D721Med (cell line): Measurements from ENCODE around the gene FAM13B.
A peak's percentile ranks its signal among the peaks of the same experiment; 100 is the strongest.
"Not testable (repeated sequence)": the region's sequence is repeated elsewhere in the genome, so short reads cannot be mapped to it uniquely, and the experiment has no call there.

Experiments
- DNase-seq: peaks from one replicate; pipeline ENCODE4 v3.0.0; 2011; ENCODE audit warnings: low spot score; ENCODE audit not compliant: insufficient read length
- FAIRE-seq: peaks from 2 replicates; lab custom pipeline; 2011; peaks lifted over from hg19 to GRCh38; lab: Jason Lieb, UNC
- TF ChIP-seq, protein P1 (sequence below): IDR thresholded peaks from 2 replicates; pipeline ENCODE4 v1.5.1; 2012; ENCODE audit warnings: mild to moderate bottlenecking, control low read depth; ENCODE audit not compliant: insufficient read depth; ENCODE audit errors: missing control alignments

FAM13B gene

DNA sequence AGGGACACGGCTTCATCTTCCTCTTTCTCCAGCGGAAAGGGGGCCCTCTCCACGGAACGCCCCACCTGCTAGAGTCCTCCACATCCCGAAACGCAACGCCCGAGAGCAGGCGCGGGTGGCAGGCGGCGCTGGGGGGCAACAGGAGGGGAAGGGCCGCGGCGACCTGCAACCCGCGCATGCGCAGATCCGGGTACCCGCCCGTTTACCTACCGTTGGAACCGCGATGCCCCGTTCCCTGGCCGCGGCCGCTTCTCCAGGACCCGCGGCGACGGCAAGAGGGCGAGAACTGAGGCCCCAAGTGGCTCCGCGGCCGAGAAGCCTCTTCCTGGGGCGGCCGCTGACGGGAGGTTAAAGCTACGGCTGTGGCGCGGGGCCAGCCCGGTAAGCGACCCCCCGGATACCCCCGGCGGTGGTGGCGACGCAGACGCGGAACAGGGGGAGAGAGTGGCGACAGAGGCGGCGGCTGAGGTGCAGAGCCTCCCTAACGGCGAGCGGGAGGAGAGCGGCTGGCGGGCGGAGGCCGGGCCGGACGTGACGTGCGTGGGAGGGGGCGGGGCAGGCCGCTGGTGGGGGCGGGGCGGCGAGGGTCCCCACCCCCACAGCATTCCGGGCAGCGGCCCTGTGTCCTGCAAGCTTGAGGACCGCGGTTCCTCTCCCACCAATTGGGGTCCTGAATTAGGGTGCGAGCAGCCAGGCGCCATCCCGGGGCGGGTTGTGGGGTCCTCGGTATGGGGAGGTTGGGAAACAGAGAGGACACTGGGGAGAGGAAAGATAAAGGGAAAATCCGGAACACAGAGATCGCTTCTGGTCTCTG is at the start of gene FAM13B:
TSS of gene FAM13B (minus strand) at position 508 of the 814 bp plus-strand sequence. CDS start 13,968 bp downstream, outside the sequence.
- FAIRE-seq, result no peak
- TF ChIP-seq, protein P1, sequence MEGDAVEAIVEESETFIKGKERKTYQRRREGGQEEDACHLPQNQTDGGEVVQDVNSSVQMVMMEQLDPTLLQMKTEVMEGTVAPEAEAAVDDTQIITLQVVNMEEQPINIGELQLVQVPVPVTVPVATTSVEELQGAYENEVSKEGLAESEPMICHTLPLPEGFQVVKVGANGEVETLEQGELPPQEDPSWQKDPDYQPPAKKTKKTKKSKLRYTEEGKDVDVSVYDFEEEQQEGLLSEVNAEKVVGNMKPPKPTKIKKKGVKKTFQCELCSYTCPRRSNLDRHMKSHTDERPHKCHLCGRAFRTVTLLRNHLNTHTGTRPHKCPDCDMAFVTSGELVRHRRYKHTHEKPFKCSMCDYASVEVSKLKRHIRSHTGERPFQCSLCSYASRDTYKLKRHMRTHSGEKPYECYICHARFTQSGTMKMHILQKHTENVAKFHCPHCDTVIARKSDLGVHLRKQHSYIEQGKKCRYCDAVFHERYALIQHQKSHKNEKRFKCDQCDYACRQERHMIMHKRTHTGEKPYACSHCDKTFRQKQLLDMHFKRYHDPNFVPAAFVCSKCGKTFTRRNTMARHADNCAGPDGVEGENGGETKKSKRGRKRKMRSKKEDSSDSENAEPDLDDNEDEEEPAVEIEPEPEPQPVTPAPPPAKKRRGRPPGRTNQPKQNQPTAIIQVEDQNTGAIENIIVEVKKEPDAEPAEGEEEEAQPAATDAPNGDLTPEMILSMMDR, result no peak
- peak; percentile 55 for DNase-seq

DNA sequence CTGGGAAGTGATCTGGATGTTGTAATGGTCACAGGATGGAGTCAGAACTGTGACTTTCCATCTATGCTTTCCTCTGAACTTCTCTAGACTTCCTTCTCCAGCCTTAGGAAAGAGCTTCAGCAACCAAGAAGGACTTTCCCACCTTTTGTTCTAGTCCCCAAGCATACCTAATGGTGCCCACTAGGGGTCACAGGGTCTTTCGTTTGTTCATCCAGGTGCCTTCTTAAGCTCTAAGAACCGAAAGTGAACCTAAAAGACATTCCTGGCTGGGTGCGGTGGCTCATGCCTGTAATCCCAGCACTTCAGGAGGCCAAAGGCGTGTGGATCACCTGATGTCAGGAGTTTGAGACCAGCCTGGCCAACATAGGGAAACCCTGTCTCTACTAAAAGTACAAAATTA is 49.2 kb upstream of the FAM13B start:
- no peak for DNase-seq
- TF ChIP-seq, protein P1, result no peak

DNA sequence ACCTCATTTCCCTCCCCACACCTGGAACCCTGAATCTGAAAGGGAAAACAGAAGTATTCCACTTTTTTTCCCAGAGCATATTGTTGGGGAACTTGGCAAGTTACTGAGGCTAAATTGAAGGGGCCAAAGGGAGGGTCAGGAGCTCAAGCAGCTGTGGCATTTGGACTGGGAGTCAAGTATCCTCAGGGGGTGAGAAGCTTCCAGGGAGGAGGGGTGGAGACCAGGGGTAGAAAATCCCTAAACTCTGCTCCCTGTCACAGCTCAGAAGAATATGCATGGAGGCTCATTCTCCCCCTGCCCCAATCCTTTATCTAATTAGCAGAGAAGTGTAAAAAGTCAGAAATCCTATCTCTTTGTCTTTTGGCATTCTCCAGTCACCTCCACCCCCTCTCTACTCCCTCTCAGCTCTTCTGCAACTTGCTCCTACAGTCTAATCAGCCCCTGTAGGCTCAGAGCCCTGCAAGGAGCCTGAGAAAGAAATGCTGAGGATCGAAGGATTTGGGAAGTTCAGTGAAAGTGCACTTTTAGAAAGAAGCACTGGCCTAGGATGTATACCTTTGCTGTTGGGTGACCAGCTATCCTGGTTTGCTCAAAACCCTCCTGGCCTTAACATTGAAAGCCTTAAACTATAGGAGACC is 45.2 kb upstream of the FAM13B start:
- no peak for DNase-seq
- TF ChIP-seq, protein P1, result no peak
- FAIRE-seq, result no peak

More for the DNA sequence above, 49.2 kb upstream of the FAM13B start:
- FAIRE-seq, result no peak

DNA sequence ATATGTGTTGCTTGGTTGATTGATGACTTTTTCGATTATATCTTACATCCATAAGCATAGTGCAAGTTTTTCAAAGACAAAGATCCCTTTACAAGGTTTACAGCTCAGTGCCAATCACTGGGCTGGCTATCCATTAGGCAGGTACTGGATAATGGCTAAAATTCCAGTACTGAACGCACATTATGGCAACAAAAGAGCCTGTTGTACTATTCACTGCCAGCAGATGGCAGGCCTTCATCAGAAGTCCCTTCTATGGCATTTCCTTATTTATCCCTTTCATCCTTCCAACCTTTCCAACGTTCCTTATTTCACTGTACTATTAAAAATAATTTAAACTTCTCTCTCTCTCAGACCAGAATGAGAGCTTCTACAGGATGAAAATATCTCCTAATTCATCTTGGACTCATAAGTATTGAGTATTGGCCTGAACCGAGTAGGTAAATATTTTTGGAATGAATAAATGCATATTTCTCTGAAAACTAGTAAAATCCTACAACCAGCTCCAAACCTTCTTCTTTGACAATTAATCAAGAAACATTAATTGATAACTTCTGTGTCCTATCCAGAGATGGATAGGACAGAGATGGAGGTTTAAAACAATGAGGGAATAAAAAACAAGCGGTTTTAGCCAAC is 44.3 kb upstream of the FAM13B start:
- peak; percentile 51 for DNase-seq
- TF ChIP-seq, protein P1, result peak; percentile 93
- FAIRE-seq, result peak; percentile 90

DNA sequence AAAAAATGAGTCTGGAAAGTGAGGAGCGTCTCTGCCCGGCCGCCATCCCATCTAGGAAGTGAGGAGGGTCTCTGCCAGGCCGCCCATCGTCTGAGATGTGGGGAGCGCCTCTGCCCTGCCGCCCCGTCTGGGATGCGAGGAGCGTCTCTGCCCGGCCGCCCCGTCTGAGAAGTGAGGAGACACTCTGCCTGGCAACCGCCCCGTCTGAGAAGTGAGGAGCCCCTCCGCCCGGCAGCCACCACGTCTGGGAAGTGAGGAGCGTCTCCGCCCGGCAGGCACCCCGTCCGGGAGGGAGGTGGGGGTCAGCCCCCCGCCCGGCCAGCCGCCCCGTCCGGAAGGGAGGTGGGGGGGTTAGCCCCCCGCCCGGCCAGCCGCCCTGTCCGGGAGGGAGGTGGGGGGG is 37.1 kb upstream of the FAM13B start:
- not testable (repeated sequence) for DNase-seq, FAIRE-seq

DNA sequence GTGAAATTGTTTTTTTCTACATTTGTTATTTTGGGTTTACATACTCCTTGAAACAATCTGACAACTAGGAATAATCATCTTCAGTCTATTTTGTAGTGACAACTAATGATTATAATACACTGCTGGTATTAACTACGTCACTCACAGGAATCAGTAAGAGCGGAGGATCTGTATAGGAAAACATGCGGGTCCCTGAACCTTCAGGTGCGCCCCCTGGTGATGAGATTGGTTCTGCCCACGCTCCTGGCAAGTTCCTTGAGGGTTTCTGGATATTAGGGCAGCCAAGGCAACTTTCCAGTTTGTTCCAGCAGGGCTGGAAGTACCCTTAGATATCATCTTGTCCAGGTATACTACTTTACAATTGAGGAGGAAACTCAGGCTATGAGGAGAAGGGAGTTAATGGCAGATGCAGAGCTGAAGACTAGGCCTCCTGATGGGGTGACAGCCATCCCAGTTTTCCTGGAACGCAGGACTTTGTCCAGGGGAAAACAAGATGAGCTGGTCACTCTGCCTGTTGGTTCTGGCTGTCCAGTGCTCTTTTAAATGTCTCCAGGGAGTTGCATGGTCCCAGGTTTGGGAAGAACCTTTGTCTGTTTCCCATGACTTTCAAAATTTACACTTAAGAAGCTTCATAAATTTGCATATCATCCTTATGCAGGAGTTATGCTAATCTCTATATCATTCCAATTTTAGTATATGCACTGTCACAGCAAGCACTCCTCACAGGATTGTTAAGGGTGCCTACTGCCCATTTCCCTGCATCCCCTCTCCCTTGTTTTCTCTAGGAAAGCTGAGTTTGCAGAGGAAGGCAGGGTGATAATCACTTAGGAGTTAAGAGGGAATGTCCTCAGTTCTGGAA is 36.1 kb upstream of the FAM13B start:
- FAIRE-seq (no peak), DNase-seq (peak; percentile 62)
- TF ChIP-seq, protein P1, result peak; percentile 77

DNA sequence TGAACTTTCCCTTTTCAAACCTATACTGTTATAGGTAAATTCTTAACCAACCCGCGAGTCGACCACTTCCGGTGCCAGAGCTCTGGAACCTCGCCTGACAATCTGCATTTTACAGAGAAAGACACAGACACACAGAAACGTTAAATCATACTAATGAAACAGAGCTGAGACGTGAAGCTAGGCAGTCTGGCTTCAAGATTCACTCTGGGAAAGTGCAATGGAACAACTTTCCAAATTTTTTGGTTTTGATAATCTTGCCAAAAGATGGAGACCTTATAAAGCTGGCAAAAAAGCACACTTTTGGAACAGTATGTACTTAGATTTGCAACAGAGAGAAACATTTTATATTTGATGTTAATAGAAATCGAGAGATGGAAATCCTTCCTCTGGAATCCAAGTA is 35.1 kb upstream of the FAM13B start:
- TF ChIP-seq, protein P1, result no peak
- DNase-seq, result no peak
- FAIRE-seq, result no peak
